ENCODE measurements around the gene PDK4. TPM values are rescaled to one million over a fixed set of nuclear protein-coding genes. Genes with fewer than 3 reads are reported as not detected.

The PDK4 gene
- total RNA-seq, 4 donors from 2014 or later: 84.2 to 975 (median 104) TPM

GRCh38 chr7:95589031-95589430 lies 7.3 kb downstream of the PDK4 start:
- no peak overlapping the region for H3K27ac ChIP-seq
- peaks cover 91% of the 10 kb centered on the region for H3K36me3 ChIP-seq
- H3K9me3 ChIP-seq: no peaks in the 10 kb centered on the region
- H3K4me3 ChIP-seq: peak overlapping the region; percentile 75
- peaks cover 49% of the 10 kb centered on the region for H3K4me1 ChIP-seq
- no peak for DNase-seq (ENCODE audit: low spot score in 2 of 2)
- TF ChIP-seq POLR2A (IDR thresholded peaks at IDR 0.05): no peak
- no peak for TF ChIP-seq EP300 (IDR thresholded peaks at IDR 0.05)
- TF ChIP-seq POLR2AphosphoS5 (IDR thresholded peaks at IDR 0.05): no peak
- TF ChIP-seq, protein P1, sequence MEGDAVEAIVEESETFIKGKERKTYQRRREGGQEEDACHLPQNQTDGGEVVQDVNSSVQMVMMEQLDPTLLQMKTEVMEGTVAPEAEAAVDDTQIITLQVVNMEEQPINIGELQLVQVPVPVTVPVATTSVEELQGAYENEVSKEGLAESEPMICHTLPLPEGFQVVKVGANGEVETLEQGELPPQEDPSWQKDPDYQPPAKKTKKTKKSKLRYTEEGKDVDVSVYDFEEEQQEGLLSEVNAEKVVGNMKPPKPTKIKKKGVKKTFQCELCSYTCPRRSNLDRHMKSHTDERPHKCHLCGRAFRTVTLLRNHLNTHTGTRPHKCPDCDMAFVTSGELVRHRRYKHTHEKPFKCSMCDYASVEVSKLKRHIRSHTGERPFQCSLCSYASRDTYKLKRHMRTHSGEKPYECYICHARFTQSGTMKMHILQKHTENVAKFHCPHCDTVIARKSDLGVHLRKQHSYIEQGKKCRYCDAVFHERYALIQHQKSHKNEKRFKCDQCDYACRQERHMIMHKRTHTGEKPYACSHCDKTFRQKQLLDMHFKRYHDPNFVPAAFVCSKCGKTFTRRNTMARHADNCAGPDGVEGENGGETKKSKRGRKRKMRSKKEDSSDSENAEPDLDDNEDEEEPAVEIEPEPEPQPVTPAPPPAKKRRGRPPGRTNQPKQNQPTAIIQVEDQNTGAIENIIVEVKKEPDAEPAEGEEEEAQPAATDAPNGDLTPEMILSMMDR (IDR thresholded peaks at IDR 0.05): no peak
- H3K27me3 ChIP-seq: no peaks in the 10 kb centered on the region

DNA sequence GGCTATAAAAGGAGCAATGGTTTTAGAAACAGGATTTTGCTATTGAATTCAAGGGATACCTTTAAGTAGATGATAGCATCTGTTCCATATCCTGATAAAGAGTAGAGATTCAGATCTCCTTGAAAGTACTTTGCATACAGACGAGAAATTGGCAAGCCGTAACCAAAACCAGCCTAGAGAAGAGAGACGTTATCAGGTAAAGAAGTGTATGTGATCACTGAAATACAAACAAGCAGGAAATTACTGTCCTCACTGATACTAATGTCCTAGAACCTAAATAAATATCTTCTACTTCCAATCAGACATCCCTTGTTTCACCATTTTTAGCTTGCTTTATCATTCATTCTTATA lies 9.4 kb downstream of the PDK4 start:
- no peaks in the 10 kb centered on the region for H3K27me3 ChIP-seq
- DNase-seq (ENCODE audit: low spot score in 2 of 2): no peak
- H3K4me3 ChIP-seq: peak overlapping the region; percentile 75
- 68% methylated on average over 3 of the region's 3 CpGs for WGBS
- TF ChIP-seq, protein P1 (IDR thresholded peaks at IDR 0.05): no peak
- TF ChIP-seq EP300 (IDR thresholded peaks at IDR 0.05) (no peak), POLR2AphosphoS5 (IDR thresholded peaks at IDR 0.05) (no peak), POLR2A (IDR thresholded peaks at IDR 0.05) (no peak)
- H3K27ac ChIP-seq: no peak overlapping the region
- H3K36me3 ChIP-seq: peaks cover 73% of the 10 kb centered on the region
- H3K4me1 ChIP-seq: peaks cover 40% of the 10 kb centered on the region
- H3K9me3 ChIP-seq: no peaks in the 10 kb centered on the region

DNA sequence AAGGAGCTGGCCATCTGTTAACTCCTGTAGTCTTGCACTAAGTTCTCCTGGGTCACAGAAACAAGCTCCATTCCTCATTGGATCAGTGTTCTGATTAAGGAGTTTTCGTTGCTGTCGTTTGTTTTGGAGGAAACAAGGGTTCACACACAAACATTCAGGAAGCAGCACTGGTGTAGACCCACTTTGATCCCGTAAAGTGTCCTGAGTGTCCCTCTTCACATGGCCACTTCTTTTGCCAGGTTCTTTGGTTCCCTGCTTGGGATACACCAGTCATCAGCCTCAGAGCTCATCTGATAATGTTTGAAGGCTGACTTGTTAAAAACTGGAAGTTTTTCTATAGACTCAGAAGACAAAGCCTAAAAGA lies 10.9 kb downstream of the PDK4 start:
- DNase-seq (ENCODE audit: low spot score in 2 of 2): no peak
- H3K27ac ChIP-seq: no peak overlapping the region
- TF ChIP-seq, protein P1 (IDR thresholded peaks at IDR 0.05): no peak
- no peak for TF ChIP-seq POLR2AphosphoS5 (IDR thresholded peaks at IDR 0.05)
- TF ChIP-seq EP300 (IDR thresholded peaks at IDR 0.05): no peak
- no peak for TF ChIP-seq POLR2A (IDR thresholded peaks at IDR 0.05)
- WGBS: 84% methylated on average over 3 of the region's 3 CpGs
- H3K4me3 ChIP-seq: no peak overlapping the region
- H3K4me1 ChIP-seq: peaks cover 30% of the 10 kb centered on the region
- no peaks in the 10 kb centered on the region for H3K9me3 ChIP-seq
- peaks cover 61% of the 10 kb centered on the region for H3K36me3 ChIP-seq
- no peaks in the 10 kb centered on the region for H3K27me3 ChIP-seq

GRCh38 chr7:95584769-95585425 lies 11.4 kb downstream of the PDK4 start:
- Histone ChIP-seq H3K36me3 (peaks cover 58% of the 10 kb centered on the region), H3K4me3 (no peak overlapping the region)

DNA sequence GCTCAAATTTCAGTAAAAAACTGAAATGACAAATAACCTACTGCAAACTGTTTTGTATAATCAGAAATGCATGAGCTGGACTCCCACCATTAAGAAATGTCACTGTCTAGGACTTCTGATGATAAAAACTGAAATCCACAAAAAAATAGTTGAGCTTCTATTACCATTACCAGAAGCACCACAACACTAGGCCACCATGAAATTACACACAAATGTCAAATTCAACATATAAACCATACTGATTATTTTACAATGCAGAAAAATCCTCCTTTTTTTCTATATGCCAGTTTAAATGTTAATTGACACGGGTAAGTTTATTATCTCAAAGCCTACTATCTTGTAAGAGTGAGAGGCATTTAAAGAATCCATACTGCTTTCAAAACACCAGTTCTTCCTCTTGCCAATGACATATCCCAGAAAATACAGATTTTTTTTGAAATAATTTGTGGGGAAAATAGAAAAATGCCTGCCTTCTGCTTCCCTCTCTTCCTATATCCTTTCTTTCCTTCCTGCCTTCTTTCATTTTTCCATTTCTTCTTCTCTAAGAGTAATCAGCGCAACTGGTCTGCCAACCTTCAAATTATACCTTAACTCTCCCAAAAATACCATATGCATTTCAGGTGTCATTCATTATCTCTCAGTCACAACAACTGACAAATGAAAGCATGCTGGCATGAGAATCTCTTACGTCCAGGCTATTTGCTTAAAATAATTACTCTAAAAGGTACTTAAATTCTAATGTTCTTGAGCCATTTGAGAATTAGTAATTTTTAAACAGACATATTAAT lies 12.3 kb downstream of the PDK4 start:
- TF ChIP-seq POLR2A (IDR thresholded peaks at IDR 0.05) (no peak), EP300 (IDR thresholded peaks at IDR 0.05) (no peak)
- TF ChIP-seq, protein P1 (IDR thresholded peaks at IDR 0.05): no peak
- 59% methylated on average over 3 of the region's 3 CpGs for WGBS
- Histone ChIP-seq H3K4me3 (no peak overlapping the region), H3K27me3 (no peaks in the 10 kb centered on the region), H3K4me1 (peaks cover 20% of the 10 kb centered on the region), H3K9me3 (no peaks in the 10 kb centered on the region), H3K27ac (no peak overlapping the region), H3K36me3 (peaks cover 49% of the 10 kb centered on the region)
- DNase-seq (ENCODE audit: low spot score in 2 of 2): no peak

More at GRCh38 chr7:95584769-95585425, 11.4 kb downstream of the PDK4 start:
- 93% methylated on average over 1 of the region's 1 CpG for WGBS
- Histone ChIP-seq H3K27ac (no peak overlapping the region), H3K9me3 (no peaks in the 10 kb centered on the region), H3K4me1 (peaks cover 29% of the 10 kb centered on the region), H3K27me3 (no peaks in the 10 kb centered on the region)
- no peak for DNase-seq (ENCODE audit: low spot score in 2 of 2)
- TF ChIP-seq EP300 (IDR thresholded peaks at IDR 0.05) (no peak), POLR2AphosphoS5 (IDR thresholded peaks at IDR 0.05) (no peak), POLR2A (IDR thresholded peaks at IDR 0.05) (no peak)
- TF ChIP-seq, protein P1 (IDR thresholded peaks at IDR 0.05): no peak
